LNCAP (cell line): ENCODE data around the gene LAS1L.

Experiments used
- TF ChIP-seq, protein P1 (sequence below): fragments of 450-650 bp; IDR thresholded peaks from 2 replicates; pipeline ENCODE4 v1.5.1; 2017; ENCODE audit warnings: mild to moderate bottlenecking

LAS1L gene

DNA sequence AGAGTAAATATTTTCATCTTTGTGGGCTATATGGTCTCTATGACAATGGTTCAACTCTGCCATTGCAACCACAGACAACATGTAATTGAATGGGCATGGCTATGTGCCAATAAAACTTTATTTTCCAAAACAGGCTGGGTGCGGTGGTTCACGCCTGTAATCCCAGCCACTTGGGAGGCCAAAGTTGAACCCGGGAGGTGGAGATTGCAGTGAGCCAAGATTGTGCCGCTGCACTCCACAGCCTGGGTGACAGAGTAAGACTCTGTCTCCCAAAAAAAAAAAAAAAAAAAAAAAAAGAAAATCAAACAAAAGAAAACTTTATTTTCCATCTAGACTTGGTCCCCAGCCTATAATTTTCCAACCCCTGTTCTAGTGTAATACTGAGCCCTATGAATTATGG is 38.4 kb upstream of the LAS1L start:
- TF ChIP-seq, protein P1, sequence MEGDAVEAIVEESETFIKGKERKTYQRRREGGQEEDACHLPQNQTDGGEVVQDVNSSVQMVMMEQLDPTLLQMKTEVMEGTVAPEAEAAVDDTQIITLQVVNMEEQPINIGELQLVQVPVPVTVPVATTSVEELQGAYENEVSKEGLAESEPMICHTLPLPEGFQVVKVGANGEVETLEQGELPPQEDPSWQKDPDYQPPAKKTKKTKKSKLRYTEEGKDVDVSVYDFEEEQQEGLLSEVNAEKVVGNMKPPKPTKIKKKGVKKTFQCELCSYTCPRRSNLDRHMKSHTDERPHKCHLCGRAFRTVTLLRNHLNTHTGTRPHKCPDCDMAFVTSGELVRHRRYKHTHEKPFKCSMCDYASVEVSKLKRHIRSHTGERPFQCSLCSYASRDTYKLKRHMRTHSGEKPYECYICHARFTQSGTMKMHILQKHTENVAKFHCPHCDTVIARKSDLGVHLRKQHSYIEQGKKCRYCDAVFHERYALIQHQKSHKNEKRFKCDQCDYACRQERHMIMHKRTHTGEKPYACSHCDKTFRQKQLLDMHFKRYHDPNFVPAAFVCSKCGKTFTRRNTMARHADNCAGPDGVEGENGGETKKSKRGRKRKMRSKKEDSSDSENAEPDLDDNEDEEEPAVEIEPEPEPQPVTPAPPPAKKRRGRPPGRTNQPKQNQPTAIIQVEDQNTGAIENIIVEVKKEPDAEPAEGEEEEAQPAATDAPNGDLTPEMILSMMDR, result no peak

DNA sequence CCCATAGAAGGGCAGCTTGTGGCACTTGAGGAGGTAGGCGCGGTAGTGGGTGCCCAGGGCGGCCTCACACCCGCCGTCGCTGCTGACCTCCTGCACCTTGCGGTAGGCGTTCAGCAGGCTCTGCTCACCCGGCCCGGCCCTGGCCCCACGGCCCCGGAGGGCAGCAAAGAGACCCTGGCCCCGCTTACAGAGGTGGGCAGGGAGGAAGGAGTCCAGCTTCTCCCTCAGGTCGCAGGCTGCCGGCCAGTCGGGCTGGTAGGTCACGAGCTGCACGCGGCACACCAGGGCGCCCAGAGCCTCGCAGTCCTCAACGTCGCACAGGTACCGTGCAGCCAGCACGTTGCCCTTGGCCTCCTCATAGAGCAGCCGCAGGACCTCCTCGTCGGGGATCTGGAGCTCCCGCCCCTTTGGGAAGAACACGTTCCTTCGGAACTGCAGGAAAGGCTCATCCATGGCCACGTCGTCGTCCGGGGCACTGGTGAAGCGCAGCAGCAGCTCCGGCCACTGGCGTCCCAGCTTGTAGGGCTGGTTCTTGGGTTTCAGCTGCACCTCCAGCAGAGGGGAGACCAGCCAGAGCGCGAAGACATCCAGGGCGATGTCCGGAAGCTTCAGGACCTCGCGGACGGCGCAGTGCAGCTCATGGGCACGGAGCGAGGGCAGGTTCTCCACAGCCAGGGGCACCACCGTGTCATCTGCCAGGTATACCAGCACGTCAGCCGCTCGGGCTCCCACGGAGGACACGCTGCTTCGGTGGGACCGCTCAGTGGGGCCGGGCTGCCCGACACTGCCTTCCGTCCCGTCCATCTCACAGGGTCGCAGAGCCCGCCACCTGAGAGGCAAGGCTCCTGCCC is 17.1 kb upstream of the LAS1L start:
- TF ChIP-seq, protein P1, result no peak

DNA sequence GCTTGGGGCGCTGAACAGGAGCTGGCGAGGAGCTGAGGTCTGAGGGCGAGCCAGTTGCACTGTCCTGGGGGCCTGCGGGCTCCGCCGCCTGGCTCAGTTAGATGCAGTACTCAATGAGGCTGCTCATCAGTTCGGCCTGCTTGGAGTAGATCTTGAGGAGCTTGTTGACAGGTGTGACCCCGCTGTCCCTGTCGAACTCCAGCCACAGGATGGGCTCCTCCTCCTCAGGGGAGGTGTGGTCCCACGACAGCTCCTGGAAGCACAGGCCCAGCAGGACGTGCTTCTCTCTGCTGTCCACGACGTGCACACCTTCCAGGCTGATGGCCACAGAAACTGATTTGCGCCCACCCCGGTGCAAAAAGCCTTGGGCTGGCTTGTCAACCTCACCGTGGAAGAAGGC is 16.5 kb upstream of the LAS1L start:
- TF ChIP-seq, protein P1, result no peak

DNA sequence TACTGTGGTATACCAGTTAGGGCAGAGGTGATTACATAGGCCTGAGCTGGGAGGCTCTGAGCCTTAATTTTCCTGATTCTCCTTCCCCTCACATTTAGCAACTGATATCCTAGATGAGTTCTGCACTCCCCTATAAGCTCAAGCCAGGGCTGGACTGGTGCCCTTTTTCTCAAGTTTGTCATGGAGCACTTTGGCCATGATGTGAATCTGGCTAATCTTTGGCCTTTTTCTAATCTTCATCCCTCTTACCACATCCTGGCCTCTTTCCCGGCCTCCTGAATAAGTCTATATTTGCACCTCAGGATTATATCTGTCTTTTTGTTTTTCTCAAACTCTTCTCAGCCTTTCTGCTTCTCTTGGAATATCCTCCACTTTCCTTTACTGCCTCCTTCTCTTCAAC is 10.9 kb upstream of the LAS1L start:
- TF ChIP-seq, protein P1, result no peak

DNA sequence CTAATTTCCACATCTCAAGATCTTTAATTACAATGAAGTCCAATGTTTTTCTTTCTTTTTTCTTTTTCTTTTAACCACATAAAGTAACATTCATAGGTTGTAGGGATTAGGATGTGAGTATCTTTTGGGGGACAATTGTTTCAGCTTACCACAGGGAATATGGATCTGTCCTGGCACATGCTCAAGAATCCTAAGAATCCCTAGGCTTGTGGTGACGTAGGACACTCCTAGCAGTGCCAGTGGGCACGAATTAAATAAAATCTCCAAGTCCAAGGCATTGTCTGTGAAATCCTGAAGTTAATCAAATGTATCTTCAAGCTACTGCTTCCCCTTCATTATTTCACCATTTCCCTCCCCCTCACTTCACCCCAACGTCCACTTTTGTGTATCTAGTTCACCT is 2.6 kb upstream of the LAS1L start:
- TF ChIP-seq, protein P1, result no peak

DNA sequence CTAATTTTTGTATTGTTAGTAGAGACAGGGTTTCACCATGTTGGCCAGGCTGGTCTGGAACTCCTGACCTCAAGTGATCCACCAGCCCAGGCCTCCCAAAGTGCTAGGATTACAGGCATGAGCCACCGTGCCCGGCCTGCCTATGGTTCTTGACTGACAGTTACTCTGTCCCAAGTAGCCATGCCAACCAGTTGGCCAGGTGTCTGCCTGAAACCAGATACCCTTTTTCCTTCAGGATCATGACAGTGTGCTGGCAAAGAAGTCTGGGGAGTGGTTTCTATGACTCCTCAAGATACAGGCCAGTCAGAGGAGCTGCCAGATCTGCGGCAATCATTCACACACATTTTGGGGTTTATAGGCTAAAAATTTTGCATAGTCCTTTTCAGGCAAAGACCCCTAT is 1.7 kb upstream of the LAS1L start:
- TF ChIP-seq, protein P1, result no peak

DNA sequence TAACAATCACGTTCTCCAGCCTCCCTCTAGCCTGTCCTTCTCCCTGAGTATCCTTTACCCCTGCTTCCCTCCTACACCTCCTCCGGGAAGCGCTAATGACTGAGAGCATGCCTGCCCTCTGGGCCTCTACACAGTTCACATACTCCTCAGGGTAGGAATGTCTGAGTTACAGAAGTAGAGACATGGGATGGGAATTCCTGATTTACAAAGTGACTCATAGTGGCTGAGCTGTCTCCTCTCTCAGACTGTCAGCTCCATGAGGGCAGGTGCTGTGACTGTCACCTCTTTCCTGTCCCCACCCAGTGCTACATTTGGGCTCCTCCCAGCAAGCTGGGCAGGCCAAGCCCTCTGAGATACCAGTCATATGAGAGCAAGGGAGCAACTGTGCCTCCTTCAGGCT is 2.6 kb downstream of the LAS1L start:
- TF ChIP-seq, protein P1, result no peak
